Measurements from ENCODE around the gene LZIC. TPM values are rescaled to one million over a fixed set of nuclear protein-coding genes. Genes with fewer than 3 reads are reported as not detected.

LZIC gene
- total and polyA plus RNA-seq, 9 of the 15 experiments (the other 6 are each of a cell fraction or from before 2014, with no cell fraction given), result 32.9 to 109 (median 61.7) TPM

- Histone ChIP-seq H3K36me3 (ENCODE audit: control insufficient read depth, insufficient read depth, low read length) (no peaks in the 10 kb centered on the region), H3K27me3 (ENCODE audit: control insufficient read depth in 2 of 2, insufficient read depth in 2 of 2, low read length in 2 of 2) (no peaks in the 10 kb centered on the region), H3K79me2 (ENCODE audit: control insufficient read depth, insufficient read depth, low read length) (no peaks in the 10 kb centered on the region), H4K20me1 (replicated peaks; ENCODE audit: control insufficient read depth, insufficient read depth, low read length) (no peaks in the 10 kb centered on the region), H3K4me1 (replicated peaks in 1 of 2; ENCODE audit: control insufficient read depth in 2 of 2, insufficient read depth in 2 of 2, low read length in 2 of 2) (no peaks in the 10 kb centered on the region; a peak in 2 of 5 replicates), H3K9me1 (ENCODE audit: control insufficient read depth, insufficient read depth, low read length) (no peaks in the 10 kb centered on the region), H2AFZ (ENCODE audit: low read depth, low read length) (no peak overlapping the region), H3K4me2 (ENCODE audit: insufficient read depth, low read length) (no peak overlapping the region), H3K4me3 (no peak overlapping the region), H3K9ac (ENCODE audit: insufficient read depth in 1 of 2, low read depth in 2 of 2, low read length in 2 of 2) (no peak overlapping the region), H3K9me3 (replicated peaks; ENCODE audit: control insufficient read depth, insufficient read depth, low read depth, low read length) (no peaks in the 10 kb centered on the region), H3K27ac (ENCODE audit: extremely low read depth, low read depth, low read length) (no peak overlapping the region)
- FAIRE-seq, result no peak
- no peak for TF ChIP-seq USF2 (CRISPR knock-in tag; IDR thresholded peaks at IDR 0.05)
- no TSS peak for BruUV-seq (replicated peaks)
- no peak; the same call in 2 of the 3 replicates for ATAC-seq
- WGBS (ENCODE audit: insufficient coverage, low coverage, missing lambda C conversion rate), result 47% methylated on average over 5 of the region's 5 CpGs
- ChIA-PET CTCF (ENCODE audit: low intra/inter-chr PET ratio) (no interaction called here), POLR2A (interaction anchor here (0.6 to 2.0 kb wide), 3 partner anchors 9 to 78 kb away, joined by 3 to 6 read pairs (median 4); partner anchors contain the start of gene CTNNBIP1)
- in situ Hi-C loops (cut with MboI), result no loop called here
- no peak for DNase-seq (ENCODE audit: extremely low read depth in 1 of 4, low spot score in 3 of 4)
- intact Hi-C loops (cut with micrococcal nuclease), result no loop called here
Measured at GRCh38 chr1:9920606-9921005, 22.6 kb downstream of the LZIC start.

DNA sequence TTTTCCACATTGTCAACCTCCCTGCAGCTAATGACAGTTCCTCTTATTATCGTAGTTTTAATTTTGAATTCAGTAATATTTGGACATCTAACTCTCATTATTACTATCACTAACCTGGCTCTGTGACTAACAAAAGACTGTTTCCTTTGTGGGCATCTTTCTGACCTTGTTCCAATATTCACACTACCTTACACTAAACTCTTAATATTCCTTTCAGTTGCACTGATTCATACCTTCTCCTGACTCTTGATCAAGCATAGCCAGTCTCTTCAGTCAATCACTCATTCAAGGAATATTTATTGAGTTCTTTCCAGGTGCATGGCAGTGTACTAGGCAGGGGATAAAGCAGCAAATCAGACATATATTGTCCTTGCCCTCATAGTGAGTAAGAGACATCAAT lies 25.3 kb downstream of the LZIC start:
- FAIRE-seq, result no peak
- Histone ChIP-seq H3K9me3 (replicated peaks; ENCODE audit: control insufficient read depth, insufficient read depth, low read depth, low read length) (no peaks in the 10 kb centered on the region), H3K4me2 (ENCODE audit: insufficient read depth, low read length) (no peak overlapping the region), H3K79me2 (ENCODE audit: control insufficient read depth, insufficient read depth, low read length) (no peaks in the 10 kb centered on the region), H2AFZ (ENCODE audit: low read depth, low read length) (no peak overlapping the region), H3K27ac (ENCODE audit: extremely low read depth, low read depth, low read length) (no peak overlapping the region), H3K9ac (ENCODE audit: insufficient read depth in 1 of 2, low read depth in 2 of 2, low read length in 2 of 2) (no peak overlapping the region), H3K36me3 (ENCODE audit: control insufficient read depth, insufficient read depth, low read length) (no peaks in the 10 kb centered on the region), H3K27me3 (ENCODE audit: control insufficient read depth in 2 of 2, insufficient read depth in 2 of 2, low read length in 2 of 2) (no peaks in the 10 kb centered on the region), H3K4me3 (no peak overlapping the region), H4K20me1 (replicated peaks; ENCODE audit: control insufficient read depth, insufficient read depth, low read length) (no peaks in the 10 kb centered on the region), H3K4me1 (replicated peaks in 1 of 2; ENCODE audit: control insufficient read depth in 2 of 2, insufficient read depth in 2 of 2, low read length in 2 of 2) (peaks cover 3 to 5% of the 10 kb centered on the region in 2 experiments; a peak in 4 of 5 replicates), H3K9me1 (ENCODE audit: control insufficient read depth, insufficient read depth, low read length) (no peaks in the 10 kb centered on the region)
- intact Hi-C loops (cut with micrococcal nuclease) (no loop called here), in situ Hi-C loops (cut with MboI) (no loop called here)
- no peak for DNase-seq (ENCODE audit: extremely low read depth in 1 of 4, low spot score in 3 of 4)
- POLR2A ChIA-PET, result interaction anchor here (1.1 kb wide), 1 partner anchor 9 kb away, joined by 3 read pairs; no protein-coding TSS in a partner anchor
- CTCF ChIA-PET (ENCODE audit: low intra/inter-chr PET ratio), result no interaction called here
- no TSS peak for BruUV-seq (replicated peaks)
- TF ChIP-seq TCF3 (CRISPR knock-in tag; IDR thresholded peaks at IDR 0.05) (no peak), NCOA6 (IDR thresholded peaks at IDR 0.05) (no peak), NONO (IDR thresholded peaks at IDR 0.05; ENCODE audit: low read depth in 2 of 2, low read length in 1 of 2) (no peak), L3MBTL2 (IDR thresholded peaks at IDR 0.05) (no peak), CTCF (IDR thresholded peaks at IDR 0.05 in 2 of 3, conservative IDR thresholded peaks at IDR 0.05 in 1 of 3; ENCODE audit: insufficient read depth in 2 of 3, low read depth in 1 of 3, low read length in 3 of 3) (no peak), CBX3 (IDR thresholded peaks at IDR 0.05; ENCODE audit: borderline replicate concordance in 1 of 2, low read length in 2 of 2) (no peak), STAT5A (IDR thresholded peaks at IDR 0.05; ENCODE audit: borderline replicate concordance, low read length) (no peak), SRSF7 (optimal IDR thresholded peaks at IDR 0.05; ENCODE audit: low read depth, low read length) (no peak), ZNF175 (CRISPR knock-in tag; IDR thresholded peaks at IDR 0.05; ENCODE audit: low read depth) (no peak), NR3C1 (CRISPR knock-in tag; IDR thresholded peaks at IDR 0.05) (no peak)
- TF ChIP-seq, protein P1, sequence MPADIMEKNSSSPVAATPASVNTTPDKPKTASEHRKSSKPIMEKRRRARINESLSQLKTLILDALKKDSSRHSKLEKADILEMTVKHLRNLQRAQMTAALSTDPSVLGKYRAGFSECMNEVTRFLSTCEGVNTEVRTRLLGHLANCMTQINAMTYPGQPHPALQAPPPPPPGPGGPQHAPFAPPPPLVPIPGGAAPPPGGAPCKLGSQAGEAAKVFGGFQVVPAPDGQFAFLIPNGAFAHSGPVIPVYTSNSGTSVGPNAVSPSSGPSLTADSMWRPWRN (IDR thresholded peaks at IDR 0.05; ENCODE audit: low read depth), result no peak
- 37% methylated on average over 1 of the region's 1 CpG for WGBS (ENCODE audit: insufficient coverage, low coverage, missing lambda C conversion rate)
- ATAC-seq, result no peak

All from K562 (cell line).